Neural crest cell (in vitro differentiated cells): Measurements from ENCODE around the gene NCKAP5L. TPM values are rescaled to one million over a fixed set of nuclear protein-coding genes. Genes with fewer than 3 reads are reported as not detected.

ENCODE experiments used
- DNase-seq: peaks from one replicate; pipeline ENCODE4 v3.0.0; 2021; ENCODE audit warnings: low read depth, mixed read lengths, low spot score
- H3K27ac Mint-ChIP-seq: one replicate; pipeline ENCODE4 v1.8.0; 2021; ENCODE audit warnings: mild to moderate bottlenecking, mixed read lengths; ENCODE audit not compliant: unreplicated experiment
- H3K27me3 Mint-ChIP-seq: 2 replicates; pipeline ENCODE4 v1.8.0; 2021; ENCODE audit warnings: low read depth, mild to moderate bottlenecking, mixed read lengths
- H3K36me3 Mint-ChIP-seq: 2 replicates; pipeline ENCODE4 v1.8.0; 2021; ENCODE audit warnings: low read depth, mild to moderate bottlenecking, mixed read lengths
- H3K4me1 Mint-ChIP-seq: 2 replicates; pipeline ENCODE4 v1.8.0; 2021; ENCODE audit warnings: mixed read lengths
- H3K4me3 Mint-ChIP-seq: one replicate; pipeline ENCODE4 v1.8.0; 2021; ENCODE audit warnings: mild to moderate bottlenecking, mixed read lengths
- H3K9me3 Mint-ChIP-seq: 2 replicates; pipeline ENCODE4 v1.8.0; 2021; ENCODE audit warnings: mixed read lengths
- CTCF ChIP-seq: fragments of 200-600 bp; sonication (generic); conservative IDR thresholded peaks from 2 replicates; pipeline ENCODE4 v1.5.0; 2021; ENCODE audit warnings: antibody characterized with exemption, mild to moderate bottlenecking
- total RNA-seq: library from RNA; stranded (reverse); gene quantifications from 2 replicates; pipeline ENCODE4 v1.2.1, GENCODE V29; 2021

Gene NCKAP5L
- total RNA-seq, 1 donor from 2014 or later: 45.0 TPM

GRCh38 chr12:49827051-49827400, 1.2 kb downstream of the NCKAP5L start:
- peak overlapping the region; percentile 98 for H3K4me3 Mint-ChIP-seq
- H3K27ac Mint-ChIP-seq: peak overlapping the region; percentile 92
- no peak for DNase-seq
- no peaks in the 10 kb centered on the region for H3K36me3 Mint-ChIP-seq
- no peaks in the 10 kb centered on the region for H3K27me3 Mint-ChIP-seq
- no peaks in the 10 kb centered on the region for H3K9me3 Mint-ChIP-seq
- peaks cover 43% of the 10 kb centered on the region for H3K4me1 Mint-ChIP-seq
- no peak for TF ChIP-seq CTCF

- H3K27ac Mint-ChIP-seq: no peak overlapping the region
- H3K4me3 Mint-ChIP-seq: peak overlapping the region; percentile 98
- no peaks in the 10 kb centered on the region for H3K36me3 Mint-ChIP-seq
- no peaks in the 10 kb centered on the region for H3K27me3 Mint-ChIP-seq
- TF ChIP-seq CTCF: no peak
- DNase-seq: no peak
- no peaks in the 10 kb centered on the region for H3K9me3 Mint-ChIP-seq
- H3K4me1 Mint-ChIP-seq: peaks cover 52% of the 10 kb centered on the region
Measured at GRCh38 chr12:49825971-49826421, 2.2 kb downstream of the NCKAP5L start.

GRCh38 chr12:49825360-49825970, 2.7 kb downstream of the NCKAP5L start:
- Mint-ChIP-seq H3K27me3 (no peaks in the 10 kb centered on the region), H3K36me3 (no peaks in the 10 kb centered on the region), H3K27ac (peak overlapping the region; percentile 43), H3K4me3 (peak overlapping the region; percentile 87), H3K4me1 (peaks cover 54% of the 10 kb centered on the region), H3K9me3 (no peaks in the 10 kb centered on the region)
- DNase-seq: no peak
- no peak for TF ChIP-seq CTCF

- H3K36me3 Mint-ChIP-seq: no peaks in the 10 kb centered on the region
- H3K27me3 Mint-ChIP-seq: no peaks in the 10 kb centered on the region
- no peak for TF ChIP-seq CTCF
- no peak for DNase-seq
- H3K4me3 Mint-ChIP-seq: peak overlapping the region; percentile 83
- H3K4me1 Mint-ChIP-seq: peaks cover 54% of the 10 kb centered on the region
- H3K9me3 Mint-ChIP-seq: no peaks in the 10 kb centered on the region
- H3K27ac Mint-ChIP-seq: no peak overlapping the region
Measured at GRCh38 chr12:49824895-49825294, 3.3 kb downstream of the NCKAP5L start.

GRCh38 chr12:49824416-49824815, 3.8 kb downstream of the NCKAP5L start:
- Mint-ChIP-seq H3K4me3 (peak overlapping the region; percentile 83), H3K27me3 (no peaks in the 10 kb centered on the region), H3K27ac (no peak overlapping the region), H3K4me1 (peaks cover 54% of the 10 kb centered on the region), H3K9me3 (no peaks in the 10 kb centered on the region), H3K36me3 (no peaks in the 10 kb centered on the region)
- no peak for TF ChIP-seq CTCF
- DNase-seq: no peak
